ENCODE data around the gene METTL17. TPM values are rescaled to one million over a fixed set of nuclear protein-coding genes. Genes with fewer than 3 reads are reported as not detected.

The METTL17 gene
- total RNA-seq, 1 donor from 2014 or later, result 62.2 TPM

DNA sequence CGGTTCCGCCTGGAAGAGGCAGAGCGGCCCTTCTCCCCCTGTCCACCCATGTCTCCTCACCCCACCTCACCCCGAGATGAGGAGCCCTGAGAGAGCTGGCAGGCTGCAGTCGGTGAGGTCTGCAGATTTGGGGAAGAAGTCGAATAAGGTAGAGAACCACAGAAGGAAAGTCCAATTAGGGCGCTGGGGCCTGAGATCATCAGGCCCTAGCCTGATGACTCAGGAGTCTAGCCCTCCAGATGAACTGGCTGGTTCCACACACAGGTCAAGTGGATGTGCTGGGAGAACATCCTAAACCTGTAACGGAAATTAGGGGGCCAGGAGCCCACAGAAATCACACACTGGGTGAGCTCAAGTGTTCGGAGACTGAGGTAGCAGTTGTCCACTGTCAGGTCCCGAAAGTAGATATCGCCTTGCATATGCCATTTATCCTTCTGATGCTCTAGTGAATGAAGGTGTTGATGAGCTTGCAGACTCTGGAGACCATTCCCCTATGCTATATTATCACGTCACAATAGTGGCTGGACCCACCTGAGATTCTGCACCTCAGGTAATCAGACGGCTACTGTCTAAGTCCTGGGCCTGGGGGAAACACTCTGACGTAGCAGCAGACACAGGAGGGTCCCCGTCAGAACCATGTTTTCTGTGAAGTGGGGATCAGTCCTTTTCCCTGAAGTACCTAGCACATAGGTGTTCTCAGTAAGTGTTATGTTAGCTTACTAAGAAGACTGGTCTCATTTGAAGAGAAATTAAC lies 886 bp upstream of the METTL17 start:
- H3K9me3 ChIP-seq, result no peaks in the 10 kb centered on the region
- peak overlapping the region; percentile 89 for H3K27ac ChIP-seq
- H3K4me1 ChIP-seq, result peaks cover 27% of the 10 kb centered on the region
- TF ChIP-seq, protein P1, sequence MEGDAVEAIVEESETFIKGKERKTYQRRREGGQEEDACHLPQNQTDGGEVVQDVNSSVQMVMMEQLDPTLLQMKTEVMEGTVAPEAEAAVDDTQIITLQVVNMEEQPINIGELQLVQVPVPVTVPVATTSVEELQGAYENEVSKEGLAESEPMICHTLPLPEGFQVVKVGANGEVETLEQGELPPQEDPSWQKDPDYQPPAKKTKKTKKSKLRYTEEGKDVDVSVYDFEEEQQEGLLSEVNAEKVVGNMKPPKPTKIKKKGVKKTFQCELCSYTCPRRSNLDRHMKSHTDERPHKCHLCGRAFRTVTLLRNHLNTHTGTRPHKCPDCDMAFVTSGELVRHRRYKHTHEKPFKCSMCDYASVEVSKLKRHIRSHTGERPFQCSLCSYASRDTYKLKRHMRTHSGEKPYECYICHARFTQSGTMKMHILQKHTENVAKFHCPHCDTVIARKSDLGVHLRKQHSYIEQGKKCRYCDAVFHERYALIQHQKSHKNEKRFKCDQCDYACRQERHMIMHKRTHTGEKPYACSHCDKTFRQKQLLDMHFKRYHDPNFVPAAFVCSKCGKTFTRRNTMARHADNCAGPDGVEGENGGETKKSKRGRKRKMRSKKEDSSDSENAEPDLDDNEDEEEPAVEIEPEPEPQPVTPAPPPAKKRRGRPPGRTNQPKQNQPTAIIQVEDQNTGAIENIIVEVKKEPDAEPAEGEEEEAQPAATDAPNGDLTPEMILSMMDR (IDR thresholded peaks at IDR 0.05), result no peak
- no peak for DNase-seq
- peak overlapping the region; percentile 97 for H3K4me3 ChIP-seq
- intact Hi-C loops (cut with DNase I), result no loop called here
- no peak for ATAC-seq
- no peaks in the 10 kb centered on the region for H3K27me3 ChIP-seq (ENCODE audit: low read depth)
- peaks cover 27% of the 10 kb centered on the region for H3K36me3 ChIP-seq

GRCh38 chr14:20989471-20989786 lies 351 bp upstream of the METTL17 start:
- H3K9me3 ChIP-seq, result no peaks in the 10 kb centered on the region
- ATAC-seq, result no peak
- no peaks in the 10 kb centered on the region for H3K27me3 ChIP-seq (ENCODE audit: low read depth)
- H3K4me1 ChIP-seq, result peaks cover 27% of the 10 kb centered on the region
- no peak for DNase-seq
- H3K27ac ChIP-seq, result peak overlapping the region; percentile 89
- intact Hi-C loops (cut with DNase I), result no loop called here
- TF ChIP-seq, protein P1 (IDR thresholded peaks at IDR 0.05), result no peak
- peak overlapping the region; percentile 97 for H3K4me3 ChIP-seq
- H3K36me3 ChIP-seq, result peaks cover 32% of the 10 kb centered on the region

DNA sequence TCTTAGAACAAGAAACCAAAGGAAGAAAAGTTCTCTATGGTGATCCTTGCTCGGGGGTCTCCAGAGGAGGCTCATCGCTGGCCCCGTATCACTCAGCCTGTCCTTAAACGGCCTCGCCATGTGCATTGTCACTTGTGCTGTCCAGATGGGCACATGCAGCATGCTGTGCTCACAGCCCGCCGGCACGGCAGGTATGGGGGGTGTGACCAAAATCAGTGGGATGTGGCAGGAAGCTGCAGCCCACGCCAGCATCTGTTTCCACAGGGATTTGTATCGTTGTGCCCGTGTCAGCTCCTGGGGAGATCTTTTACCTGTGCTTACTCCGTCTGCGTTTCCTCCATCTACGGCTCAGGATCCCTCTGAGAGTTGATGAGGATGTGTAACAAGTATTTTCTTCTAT lies 6.7 kb downstream of the METTL17 start:
- intact Hi-C loops (cut with DNase I), result no loop called here
- no peak for DNase-seq

GRCh38 chr14:20997115-20997514 lies 7.3 kb downstream of the METTL17 start:
- Histone ChIP-seq H3K4me3 (no peak overlapping the region), H3K27me3 (ENCODE audit: low read depth) (no peaks in the 10 kb centered on the region), H3K36me3 (peaks cover 56% of the 10 kb centered on the region), H3K4me1 (no peaks in the 10 kb centered on the region), H3K9me3 (no peaks in the 10 kb centered on the region), H3K27ac (no peak overlapping the region)
- intact Hi-C loops (cut with DNase I), result no loop called here
- ATAC-seq, result no peak
- DNase-seq, result no peak
- TF ChIP-seq, protein P1 (IDR thresholded peaks at IDR 0.05), result no peak

More for the DNA sequence above, 6.7 kb downstream of the METTL17 start:
- no peak for ATAC-seq
- H3K4me1 ChIP-seq, result peaks cover 4% of the 10 kb centered on the region
- H3K27ac ChIP-seq, result no peak overlapping the region
- peaks cover 62% of the 10 kb centered on the region for H3K36me3 ChIP-seq
- TF ChIP-seq, protein P1 (IDR thresholded peaks at IDR 0.05), result no peak
- H3K27me3 ChIP-seq (ENCODE audit: low read depth), result no peaks in the 10 kb centered on the region
- no peaks in the 10 kb centered on the region for H3K9me3 ChIP-seq
- no peak overlapping the region for H3K4me3 ChIP-seq

GRCh38 chr14:20997564-20997963 lies 7.8 kb downstream of the METTL17 start:
- H3K4me1 ChIP-seq, result no peaks in the 10 kb centered on the region
- H3K4me3 ChIP-seq, result no peak overlapping the region
- H3K27me3 ChIP-seq (ENCODE audit: low read depth), result no peaks in the 10 kb centered on the region
- intact Hi-C loops (cut with DNase I), result no loop called here
- no peak overlapping the region for H3K27ac ChIP-seq
- TF ChIP-seq, protein P1 (IDR thresholded peaks at IDR 0.05), result no peak
- ATAC-seq (no peak), DNase-seq (no peak)
- no peaks in the 10 kb centered on the region for H3K9me3 ChIP-seq
- peaks cover 52% of the 10 kb centered on the region for H3K36me3 ChIP-seq

All from lower lobe of right lung (tissue), 2 donors.